Caco-2 (cell line): Measurements from ENCODE around the gene CPT1B. TPM values are rescaled to one million over a fixed set of nuclear protein-coding genes. Genes with fewer than 3 reads are reported as not detected.

Experiments
- BruUV-seq: library from RNA; stranded (reverse); fragments of 400-500 nt; replicated peaks from 2 replicates; lab custom pipeline; 2021; lab: Mats Ljungman, UMichigan
- CTCF ChIA-PET: fragments of 300-600 bp; sonication (Branson Sonifier 250); formaldehyde crosslinking; loops from one replicate; lab custom pipeline; 2022; ENCODE audit warnings: antibody characterized with exemption; lab: Charles Lee
- POLR2A ChIA-PET: fragments of 300-600 bp; sonication (Branson Sonifier 250); formaldehyde crosslinking; loops from one replicate; lab custom pipeline; 2022; ENCODE audit warnings: antibody characterized with exemption; lab: Charles Lee
- DNase-seq, 2 experiments: peaks; one replicate each; pipeline versions ENCODE4 v3.0.0 to v3.0.0-alpha.2; 2020 to 2022
- H3K27me3 ChIP-seq: replicated peaks from 2 replicates; pipeline ENCODE4 v1.6.0; 2011; ENCODE audit warnings: low read length; ENCODE audit not compliant: control insufficient read depth, insufficient read depth
- H3K36me3 ChIP-seq: 2 replicates; pipeline ENCODE4 v1.5.1; 2011; ENCODE audit warnings: low read length; ENCODE audit not compliant: control insufficient read depth, insufficient read depth
- H3K4me1 ChIP-seq: fragments of 250-450 bp; sonication (Bioruptor Pico); 2 replicates; pipeline ENCODE4 v1.5.1; 2020; ENCODE audit warnings: mild to moderate bottlenecking
- H3K4me3 ChIP-seq: 2 replicates; pipeline ENCODE4 v1.5.1; 2011; ENCODE audit warnings: low read depth, mild to moderate bottlenecking, control low read depth, low read length
- H3K9me3 ChIP-seq: fragments of 250-450 bp; sonication (Bioruptor Pico); 2 replicates; pipeline ENCODE4 v1.5.1; 2020; ENCODE audit warnings: mild to moderate bottlenecking, moderate library complexity
- H3K27ac Mint-ChIP-seq: one replicate; pipeline ENCODE4 v1.8.0; 2022; ENCODE audit warnings: mixed read lengths; ENCODE audit not compliant: unreplicated experiment
- H3K27me3 Mint-ChIP-seq: one replicate; pipeline ENCODE4 v1.8.0; 2022; ENCODE audit warnings: mixed read lengths; ENCODE audit not compliant: insufficient read depth, unreplicated experiment
- H3K36me3 Mint-ChIP-seq: one replicate; pipeline ENCODE4 v1.8.0; 2022; ENCODE audit warnings: mild to moderate bottlenecking, mixed read lengths; ENCODE audit not compliant: insufficient read depth, unreplicated experiment
- H3K4me1 Mint-ChIP-seq: one replicate; pipeline ENCODE4 v1.8.0; 2022; ENCODE audit warnings: low read depth, mixed read lengths; ENCODE audit not compliant: unreplicated experiment
- H3K4me3 Mint-ChIP-seq: one replicate; pipeline ENCODE4 v1.8.0; 2022; ENCODE audit warnings: mild to moderate bottlenecking, moderate library complexity, mixed read lengths; ENCODE audit not compliant: unreplicated experiment
- H3K9me3 Mint-ChIP-seq: one replicate; pipeline ENCODE4 v1.8.0; 2022; ENCODE audit warnings: mixed read lengths; ENCODE audit not compliant: unreplicated experiment
- intact Hi-C: fragments of 100-400 bp; cut with micrococcal nuclease; formaldehyde crosslinking; loops from one replicate; pipeline ENCODE4 v1.10.0; 2022; ENCODE audit not compliant: unreplicated experiment
- total RNA-seq: library from RNA; stranded (reverse); gene quantifications from 2 replicates; pipeline ENCODE4 v1.2.3, GENCODE V29; 2022
- TF ChIP-seq, protein P1 (sequence below), 2 experiments: fragments of 200-600 bp in 1 of 2; IDR thresholded peaks; 1 replicate in 1 of 2; 2 replicates in 1 of 2; pipeline versions ENCODE4 v1.5.1 to v1.8.0; 2011 to 2022; ENCODE audit warnings: antibody characterized with exemption in 1 of 2, control low read depth in 1 of 2, inconsistent platforms in 1 of 2, low read depth in 1 of 2, low read length in 1 of 2, mild to moderate bottlenecking in 1 of 2, moderate library complexity in 1 of 2; ENCODE audit not compliant: insufficient read depth in 1 of 2, severe bottlenecking in 1 of 2, unreplicated experiment in 1 of 2

The CPT1B gene
- total RNA-seq, 1 experiment from 2014 or later = 19.8 TPM

DNA sequence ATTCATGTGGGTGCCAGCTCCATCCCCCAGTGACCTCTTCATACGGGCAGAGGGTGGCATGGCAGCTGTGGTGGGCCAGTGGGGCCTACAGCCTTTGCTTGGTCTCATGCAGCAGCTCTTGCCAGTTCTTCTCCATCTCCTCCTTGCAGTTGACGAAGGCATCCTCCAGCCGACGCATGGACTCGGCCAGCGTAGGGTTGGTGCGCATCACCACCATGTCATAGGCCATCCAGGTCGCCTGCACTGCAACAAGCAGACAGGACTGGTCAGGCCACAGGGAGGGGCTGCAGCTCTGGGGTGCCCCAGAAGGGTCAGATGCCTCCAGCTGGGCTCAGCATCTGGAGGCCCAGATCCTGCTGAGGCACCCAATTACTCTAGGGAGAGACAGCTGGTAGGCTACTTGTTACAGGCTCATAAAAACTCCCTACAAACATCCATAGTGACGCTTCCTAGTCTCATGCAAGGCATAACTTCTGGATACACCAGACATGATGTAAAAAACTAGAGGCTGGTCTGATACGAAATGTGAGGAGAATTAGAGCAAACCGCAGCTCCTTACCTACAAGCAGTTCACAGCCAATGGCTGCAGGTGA is 27.0 kb downstream of the CPT1B start:
- H3K4me1 Mint-ChIP-seq = peaks cover 6% of the 10 kb centered on the region
- no peak overlapping the region for H3K27ac Mint-ChIP-seq
- Histone ChIP-seq H3K9me3 (no peaks in the 10 kb centered on the region), H3K4me1 (no peaks in the 10 kb centered on the region), H3K36me3 (no peaks in the 10 kb centered on the region), H3K4me3 (no peak overlapping the region), H3K27me3 (no peaks in the 10 kb centered on the region)
- intact Hi-C loops = no loop called here
- CTCF ChIA-PET = interaction anchor here (0.7 kb wide), 1 partner anchor 157 kb away, joined by 3 read pairs; no protein-coding TSS in a partner anchor
- H3K4me3 Mint-ChIP-seq = no peak overlapping the region
- POLR2A ChIA-PET = interaction anchor here (1.2 kb wide), 1 partner anchor 26 kb away, joined by 3 read pairs; the partner anchor contains the start of gene SCO2
- H3K36me3 Mint-ChIP-seq = no peaks in the 10 kb centered on the region
- no peaks in the 10 kb centered on the region for H3K27me3 Mint-ChIP-seq
- TF ChIP-seq, protein P1, sequence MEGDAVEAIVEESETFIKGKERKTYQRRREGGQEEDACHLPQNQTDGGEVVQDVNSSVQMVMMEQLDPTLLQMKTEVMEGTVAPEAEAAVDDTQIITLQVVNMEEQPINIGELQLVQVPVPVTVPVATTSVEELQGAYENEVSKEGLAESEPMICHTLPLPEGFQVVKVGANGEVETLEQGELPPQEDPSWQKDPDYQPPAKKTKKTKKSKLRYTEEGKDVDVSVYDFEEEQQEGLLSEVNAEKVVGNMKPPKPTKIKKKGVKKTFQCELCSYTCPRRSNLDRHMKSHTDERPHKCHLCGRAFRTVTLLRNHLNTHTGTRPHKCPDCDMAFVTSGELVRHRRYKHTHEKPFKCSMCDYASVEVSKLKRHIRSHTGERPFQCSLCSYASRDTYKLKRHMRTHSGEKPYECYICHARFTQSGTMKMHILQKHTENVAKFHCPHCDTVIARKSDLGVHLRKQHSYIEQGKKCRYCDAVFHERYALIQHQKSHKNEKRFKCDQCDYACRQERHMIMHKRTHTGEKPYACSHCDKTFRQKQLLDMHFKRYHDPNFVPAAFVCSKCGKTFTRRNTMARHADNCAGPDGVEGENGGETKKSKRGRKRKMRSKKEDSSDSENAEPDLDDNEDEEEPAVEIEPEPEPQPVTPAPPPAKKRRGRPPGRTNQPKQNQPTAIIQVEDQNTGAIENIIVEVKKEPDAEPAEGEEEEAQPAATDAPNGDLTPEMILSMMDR (IDR thresholded peaks at IDR 0.05; ENCODE audit: insufficient read depth in 1 of 2, low read depth in 1 of 2, low read length in 1 of 2, severe bottlenecking in 1 of 2, unreplicated experiment in 1 of 2) = no peak
- BruUV-seq = no TSS peak
- DNase-seq = no peak
- no peaks in the 10 kb centered on the region for H3K9me3 Mint-ChIP-seq

DNA sequence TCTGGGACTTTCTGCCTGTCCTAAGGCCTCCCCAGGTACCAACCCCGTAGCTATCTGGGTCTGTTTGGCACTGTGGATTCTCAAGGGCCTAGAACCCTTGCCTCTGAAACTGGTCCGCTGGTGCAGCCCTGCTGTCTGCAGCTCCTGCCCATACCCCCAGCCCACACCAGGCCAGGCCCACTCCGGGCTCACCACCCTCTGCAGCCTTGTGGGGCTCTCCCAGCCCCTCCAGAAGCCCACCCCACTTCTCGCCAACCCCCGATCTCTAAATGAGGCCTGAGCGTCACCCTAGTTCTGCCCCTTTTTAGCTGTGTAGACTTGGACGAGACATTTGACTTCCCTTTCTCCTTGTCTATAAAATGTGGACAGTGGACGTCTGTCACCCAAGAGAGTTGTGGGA is 27.8 kb downstream of the CPT1B start:
- Mint-ChIP-seq H3K4me1 (peaks cover 6% of the 10 kb centered on the region), H3K27ac (no peak overlapping the region), H3K4me3 (no peak overlapping the region), H3K9me3 (no peaks in the 10 kb centered on the region), H3K36me3 (no peaks in the 10 kb centered on the region), H3K27me3 (no peaks in the 10 kb centered on the region)
- ChIA-PET CTCF (no interaction called here), POLR2A (interaction anchor here (1.2 kb wide), 1 partner anchor 25 kb away, joined by 3 read pairs; the partner anchor contains the start of gene SCO2)
- Histone ChIP-seq H3K4me3 (no peak overlapping the region), H3K9me3 (no peaks in the 10 kb centered on the region), H3K36me3 (no peaks in the 10 kb centered on the region), H3K27me3 (no peaks in the 10 kb centered on the region), H3K4me1 (no peaks in the 10 kb centered on the region)
- intact Hi-C loops = no loop called here
- BruUV-seq = no TSS peak
- TF ChIP-seq, protein P1 (IDR thresholded peaks at IDR 0.05; ENCODE audit: insufficient read depth in 1 of 2, low read depth in 1 of 2, low read length in 1 of 2, severe bottlenecking in 1 of 2, unreplicated experiment in 1 of 2) = no peak
- no peak for DNase-seq

DNA sequence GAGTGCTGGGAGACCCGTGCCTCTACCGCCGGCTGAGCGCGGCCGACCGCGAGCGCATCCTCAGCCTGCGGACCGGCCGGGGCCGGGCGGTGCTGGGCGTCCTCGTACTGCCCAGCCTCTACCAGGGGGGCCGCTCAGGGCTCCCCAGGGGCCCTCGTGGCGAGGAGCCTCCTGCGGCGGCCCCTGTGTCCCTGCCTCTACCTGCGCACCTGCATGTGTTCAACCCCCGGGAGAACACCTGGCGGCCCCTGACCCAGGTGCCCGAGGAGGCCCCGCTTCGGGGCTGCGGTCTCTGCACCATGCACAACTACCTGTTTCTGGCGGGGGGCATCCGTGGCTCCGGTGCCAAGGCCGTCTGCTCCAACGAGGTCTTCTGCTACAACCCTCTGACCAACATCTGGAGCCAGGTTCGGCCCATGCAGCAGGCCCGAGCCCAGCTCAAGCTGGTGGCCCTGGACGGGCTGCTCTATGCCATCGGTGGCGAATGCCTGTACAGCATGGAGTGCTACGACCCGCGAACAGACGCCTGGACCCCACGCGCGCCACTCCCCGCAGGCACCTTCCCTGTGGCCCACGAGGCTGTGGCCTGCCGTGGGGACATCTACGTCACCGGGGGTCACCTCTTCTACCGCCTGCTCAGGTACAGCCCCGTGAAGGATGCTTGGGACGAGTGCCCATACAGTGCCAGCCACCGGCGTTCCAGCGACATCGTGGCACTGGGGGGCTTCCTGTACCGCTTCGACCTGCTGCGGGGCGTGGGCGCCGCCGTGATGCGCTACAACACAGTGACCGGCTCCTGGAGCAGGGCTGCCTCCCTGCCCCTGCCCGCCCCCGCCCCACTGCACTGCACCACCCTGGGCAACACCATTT is 29.1 kb downstream of the CPT1B start:
- TF ChIP-seq, protein P1 (IDR thresholded peaks at IDR 0.05; ENCODE audit: insufficient read depth in 1 of 2, low read depth in 1 of 2, low read length in 1 of 2, severe bottlenecking in 1 of 2, unreplicated experiment in 1 of 2) = no peak
- H3K27me3 ChIP-seq = no peaks in the 10 kb centered on the region
- intact Hi-C loops = no loop called here
- H3K4me3 ChIP-seq = no peak overlapping the region
- peaks cover 6% of the 10 kb centered on the region for H3K36me3 Mint-ChIP-seq
- H3K27me3 Mint-ChIP-seq = no peaks in the 10 kb centered on the region
- no peaks in the 10 kb centered on the region for H3K4me1 ChIP-seq
- H3K27ac Mint-ChIP-seq = no peak overlapping the region
- POLR2A ChIA-PET = no interaction called here
- DNase-seq = no peak
- CTCF ChIA-PET = no interaction called here
- H3K9me3 Mint-ChIP-seq = no peaks in the 10 kb centered on the region
- no peaks in the 10 kb centered on the region for H3K36me3 ChIP-seq
- H3K4me3 Mint-ChIP-seq = no peak overlapping the region
- H3K4me1 Mint-ChIP-seq = peaks cover 6% of the 10 kb centered on the region
- BruUV-seq = no TSS peak
- H3K9me3 ChIP-seq = no peaks in the 10 kb centered on the region
